ENCODE data around the gene NFIB.

GRCh38 chr9:14132775-14133174 lies 181.2 kb downstream of the NFIB start:
- TF ChIP-seq POLR2AphosphoS5 (IDR thresholded peaks at IDR 0.05) (no peak), CTCF (IDR thresholded peaks at IDR 0.05) (no peak)
